Activated CD8-positive, alpha-beta memory T cell treated with anti-CD3 and anti-CD28 coated beads for 1 hour (primary cell): ENCODE data around the gene LRP1B.

ENCODE experiments used
- DNase-seq, 2 donors: peaks; one replicate each; pipeline ENCODE4 v3.0.0-alpha.2; 2020; ENCODE audit warnings: low read depth in 1 of 2; ENCODE audit errors: extremely low read depth in 1 of 2

The LRP1B gene

GRCh38 chr2:141526760-141527159 lies 604.1 kb downstream of the LRP1B start:
- DNase-seq = no peak

DNA sequence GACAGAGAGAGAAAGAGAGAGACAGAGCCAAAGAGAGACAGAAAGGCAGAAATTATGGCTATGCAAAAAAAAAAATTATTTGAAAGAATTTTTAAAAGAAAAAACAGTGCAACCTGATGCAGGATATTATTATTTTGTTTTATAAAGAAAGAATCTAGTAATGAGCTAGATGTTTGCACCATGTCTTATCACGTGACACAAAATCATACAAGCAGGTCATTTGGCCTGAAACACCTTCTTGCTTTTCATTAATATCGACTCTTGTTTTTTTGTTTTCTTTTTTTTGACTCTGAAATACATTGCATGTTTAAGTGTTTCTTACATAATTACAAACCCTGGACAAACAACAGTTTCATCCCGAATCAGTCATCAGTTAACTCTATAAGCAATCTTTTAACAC lies 606.0 kb downstream of the LRP1B start:
- DNase-seq = no peak

- DNase-seq = no peak
Observed at GRCh38 chr2:141523199-141523598, 607.6 kb downstream of the LRP1B start.

GRCh38 chr2:141522702-141523101 lies 608.1 kb downstream of the LRP1B start:
- no peak for DNase-seq

DNA sequence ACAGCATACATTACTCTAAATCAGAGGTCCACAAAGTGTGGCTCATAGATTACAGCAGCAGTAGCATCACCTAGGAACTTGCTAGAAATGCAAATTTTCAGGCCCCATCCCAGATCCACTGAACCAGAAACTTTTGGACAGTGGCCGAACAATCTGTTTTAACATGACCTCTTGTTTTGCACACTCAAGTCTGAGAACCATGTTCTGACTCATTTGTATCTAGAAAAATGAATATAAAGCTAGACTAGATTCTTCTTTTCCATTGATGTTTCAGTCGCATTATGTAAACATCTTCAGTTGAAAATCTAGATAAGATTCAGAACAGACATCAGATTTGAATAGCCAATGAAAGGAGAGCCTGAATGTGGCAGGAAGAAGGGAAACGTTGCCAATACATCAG lies 608.8 kb downstream of the LRP1B start:
- no peak for DNase-seq

- DNase-seq = no peak
Observed at GRCh38 chr2:141519906-141520305, 610.9 kb downstream of the LRP1B start.

- no peak for DNase-seq
Observed at GRCh38 chr2:141517852-141518421, 612.9 kb downstream of the LRP1B start.

- DNase-seq = no peak
Observed at GRCh38 chr2:141517180-141517851, 613.5 kb downstream of the LRP1B start.

GRCh38 chr2:141515931-141516330 lies 614.9 kb downstream of the LRP1B start:
- no peak for DNase-seq

DNA sequence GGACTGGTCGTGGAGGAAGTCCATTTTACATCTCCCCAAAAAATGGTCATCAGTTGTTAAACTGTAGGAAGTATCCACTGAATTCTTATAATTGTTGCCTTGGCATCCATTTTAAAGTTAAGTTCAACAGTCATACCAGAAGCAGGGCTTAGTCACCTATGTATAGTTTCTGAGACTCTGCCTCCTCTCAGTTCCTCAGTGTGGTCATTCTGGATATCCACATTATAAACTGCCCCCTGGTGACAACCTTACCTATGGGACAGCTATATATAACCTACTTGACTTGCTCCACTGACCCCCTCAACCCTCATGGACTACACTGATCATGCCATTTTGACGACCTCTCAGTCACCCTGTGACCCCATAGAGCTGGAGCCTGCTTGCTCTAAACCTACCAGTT lies 617.0 kb downstream of the LRP1B start:
- no peak for DNase-seq

DNA sequence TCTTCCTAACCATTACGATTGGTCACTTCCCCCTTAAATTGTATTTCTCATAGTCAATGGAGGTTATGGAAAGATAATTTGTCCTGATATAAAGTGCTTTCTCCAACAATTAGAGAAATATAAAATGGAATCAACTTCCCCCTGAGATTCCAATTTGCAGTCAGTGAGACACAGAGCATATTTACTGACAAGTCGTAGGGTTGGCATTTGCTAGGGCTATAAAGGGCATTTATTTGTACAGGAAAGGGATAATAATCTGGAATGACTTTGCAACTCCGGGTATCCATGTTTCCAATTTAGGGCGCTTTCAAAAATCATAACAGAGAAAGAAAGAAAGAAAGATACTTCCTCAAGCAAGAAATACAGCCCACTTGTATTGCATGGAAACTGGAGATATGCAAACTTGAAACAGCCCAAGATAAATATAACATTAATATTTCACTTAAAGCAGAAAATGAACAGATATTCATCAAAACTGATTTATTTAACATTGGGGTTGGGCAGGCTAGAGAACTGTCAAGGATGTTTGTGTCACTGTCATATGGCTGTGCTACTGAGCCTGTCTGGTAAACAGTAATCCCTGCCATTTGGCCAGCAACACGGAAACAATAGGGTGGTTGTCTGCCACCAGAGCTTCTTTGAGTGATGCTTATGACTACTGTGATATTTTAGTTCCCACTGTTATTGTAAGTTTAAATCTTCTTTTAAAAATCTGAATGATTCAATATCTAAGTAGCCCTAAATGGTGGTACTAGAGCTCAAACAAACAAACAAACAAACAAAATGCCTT lies 621.8 kb downstream of the LRP1B start:
- no peak for DNase-seq

GRCh38 chr2:141508086-141508752 lies 622.6 kb downstream of the LRP1B start:
- DNase-seq = no peak

DNA sequence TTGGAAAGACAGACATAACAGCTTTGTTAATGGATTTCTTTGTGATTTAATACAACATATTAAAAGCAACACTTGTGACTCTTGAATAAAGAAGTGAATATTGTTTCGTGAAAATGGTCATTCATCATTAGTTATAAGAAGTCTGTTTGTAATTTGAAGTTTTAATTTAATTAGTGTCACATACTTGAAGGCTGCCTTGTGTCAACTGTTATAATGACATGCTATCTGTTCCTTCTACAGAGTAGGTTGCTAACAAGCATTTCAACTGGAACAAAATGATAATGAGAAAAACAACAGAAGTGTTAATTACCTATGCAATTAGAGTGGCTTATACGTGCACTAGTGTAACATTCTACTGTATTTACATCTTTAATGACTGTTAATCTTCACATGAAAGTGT lies 624.7 kb downstream of the LRP1B start:
- DNase-seq = no peak

GRCh38 chr2:141501752-141502151 lies 629.1 kb downstream of the LRP1B start:
- no peak for DNase-seq

- DNase-seq = no peak
Observed at GRCh38 chr2:141499123-141499522, 631.7 kb downstream of the LRP1B start.

GRCh38 chr2:141498561-141498960 lies 632.3 kb downstream of the LRP1B start:
- DNase-seq = no peak

DNA sequence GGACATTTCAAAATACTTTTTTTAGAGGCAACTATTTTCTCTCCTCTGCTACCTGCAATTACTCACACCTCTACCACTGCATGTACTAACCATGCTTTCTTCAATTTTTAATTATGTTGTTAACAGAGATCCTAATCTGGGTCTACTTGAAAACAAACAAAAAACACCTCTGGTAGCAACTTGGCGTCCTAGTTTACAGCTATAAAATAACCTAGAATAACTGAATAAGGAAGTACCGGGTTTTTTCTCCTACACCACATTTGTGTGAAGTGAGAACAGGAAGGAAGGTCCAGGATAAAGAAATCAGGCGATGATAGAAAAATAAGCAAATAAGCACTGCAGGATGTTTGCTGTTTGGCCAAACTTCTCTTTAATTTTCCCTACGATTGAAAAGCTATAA lies 633.5 kb downstream of the LRP1B start:
- DNase-seq = no peak

DNA sequence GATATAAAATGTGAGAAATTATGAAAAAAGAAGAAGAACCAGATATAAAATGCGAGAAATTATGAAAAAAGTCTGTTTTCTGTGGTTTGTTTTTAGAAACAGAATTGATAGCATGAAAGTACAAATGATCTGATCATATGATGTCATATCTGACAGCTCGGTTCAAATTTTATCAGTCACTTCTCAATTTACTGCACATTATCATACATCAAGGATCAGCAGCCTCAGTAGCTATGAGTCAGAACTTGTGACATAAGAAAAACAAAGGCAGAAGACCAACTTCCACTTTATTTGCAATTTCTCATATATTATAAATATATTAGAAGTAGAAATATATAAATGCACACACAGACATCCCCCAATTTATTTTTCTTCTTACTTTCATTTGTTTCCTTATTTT lies 634.0 kb downstream of the LRP1B start:
- no peak for DNase-seq

DNA sequence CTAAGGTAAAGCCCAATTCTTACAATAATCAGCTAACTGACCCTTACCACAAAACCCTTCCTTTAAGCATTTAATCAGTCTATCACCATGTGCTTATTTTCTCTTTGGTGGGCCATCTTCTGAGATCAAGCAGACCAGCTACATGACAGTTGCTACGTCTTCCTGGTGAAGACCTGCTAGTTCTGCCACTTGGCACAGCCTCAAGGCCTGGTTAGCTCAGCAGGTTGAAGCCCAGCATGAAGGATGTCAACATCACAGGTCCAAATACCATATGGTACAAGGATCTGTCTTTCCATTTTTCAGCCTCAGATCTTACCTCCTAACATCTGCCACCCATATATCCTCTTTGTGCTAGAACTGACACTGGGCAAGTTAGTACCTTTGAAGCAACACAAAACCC lies 636.9 kb downstream of the LRP1B start:
- no peak for DNase-seq

- DNase-seq = no peak
Observed at GRCh38 chr2:141492816-141493215, 638.0 kb downstream of the LRP1B start.

DNA sequence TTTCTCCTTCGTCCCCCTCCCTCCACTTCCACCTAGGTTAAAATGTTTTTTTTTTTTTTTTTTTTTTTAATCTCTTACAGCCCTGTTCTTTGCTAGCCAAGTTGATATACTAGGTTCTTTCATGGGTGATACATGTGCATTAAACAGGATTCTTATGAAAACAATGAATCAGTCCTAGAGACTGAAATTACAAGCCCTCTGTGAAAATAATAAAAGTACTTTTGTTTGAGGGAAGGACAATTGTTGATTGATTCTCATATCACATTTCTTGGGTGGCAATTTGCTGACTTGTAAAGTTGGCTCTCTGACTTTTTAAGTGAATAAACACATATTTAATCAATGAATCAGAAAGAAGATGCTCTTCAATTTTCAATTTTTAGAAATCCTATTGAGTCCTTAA lies 639.9 kb downstream of the LRP1B start:
- no peak for DNase-seq

GRCh38 chr2:141482697-141483096 lies 648.1 kb downstream of the LRP1B start:
- no peak for DNase-seq
